Stomach (tissue), 9 donors: Measurements from ENCODE around the gene QPCT. TPM values are rescaled to one million over a fixed set of nuclear protein-coding genes. Genes with fewer than 3 reads are reported as not detected.

ENCODE experiments used
- DNase-seq, 2 donors: peaks; one replicate each; pipeline versions ENCODE4 v3.0.0 to v3.0.0-alpha.2; 2013 to 2019
- H3K27ac ChIP-seq, 5 donors: fragments of 200-600 bp in 4 of 5; sonication (generic) in 4 of 5; one replicate each; pipeline ENCODE4 v1.5.1; 2013 to 2019; ENCODE audit warnings: mild to moderate bottlenecking in 1 of 5, moderate library complexity in 1 of 5
- H3K27me3 ChIP-seq, 3 donors: fragments of 200-600 bp; sonication (generic); one replicate each; pipeline ENCODE4 v1.5.1; 2017 to 2019; ENCODE audit warnings: mixed run types in 1 of 3
- H3K36me3 ChIP-seq, 4 donors: fragments of 200-600 bp; sonication (generic); 1 replicate in 3 of 4; 2 replicates in 1 of 4; pipeline ENCODE4 v1.5.1; 2016 to 2019
- H3K4me1 ChIP-seq, 4 donors: fragments of 200-600 bp; sonication (generic); one replicate each; pipeline ENCODE4 v1.5.1; 2016 to 2019
- H3K4me3 ChIP-seq, 4 donors: fragments of 200-600 bp; sonication (generic) in 3 of 4; one replicate each; pipeline ENCODE4 v1.5.1; 2016 to 2019; ENCODE audit warnings: mild to moderate bottlenecking in 1 of 4
- H3K9me3 ChIP-seq, 4 donors: fragments of 200-600 bp; sonication (generic); one replicate each; pipeline ENCODE4 v1.5.1; 2016 to 2019
- CTCF ChIP-seq, 7 experiments: fragments of 450-650 bp in 4 of 7; fragments of 200-600 bp in 3 of 7; sonication (generic) in 3 of 7; IDR thresholded peaks; one replicate each; pipeline ENCODE4 v1.5.1; 2016 to 2019; ENCODE audit warnings: antibody characterized with exemption in 7 of 7, control low read depth in 2 of 7, mild to moderate bottlenecking in 1 of 7
- EP300 ChIP-seq: sonication (generic); formaldehyde crosslinking; IDR thresholded peaks from one replicate; pipeline ENCODE4 v1.6.1; 2017; ENCODE audit warnings: antibody characterized with exemption
- POLR2A ChIP-seq, 4 donors: fragments of 450-650 bp; IDR thresholded peaks; one replicate each; pipeline ENCODE4 v1.6.1; 2016; ENCODE audit warnings: antibody characterized with exemption in 4 of 4, control low read depth in 2 of 4, mild to moderate bottlenecking in 1 of 4, moderate library complexity in 1 of 4
- POLR2AphosphoS5 ChIP-seq, 3 donors: sonication (generic); formaldehyde crosslinking; IDR thresholded peaks; one replicate each; pipeline ENCODE4 v1.6.1; 2016; ENCODE audit warnings: antibody characterized with exemption in 3 of 3
- WGBS, 5 donors: extraction: QIAGEN DNeasy Blood & Tissue Kit in 3 of 5; methylation state at CpG; one replicate each; pipeline versions ENCODE4 v1.1.5 to v1.1.7; 2013 to 2018; 5-methylcytosine and 5-hydroxymethylcytosine counted together
- intact Hi-C: fragments of 100-400 bp; cut with DNase I; formaldehyde crosslinking; loops from one replicate; pipeline ENCODE4 v1.15.1; 2023; ENCODE audit warnings: low total_unique reads
- polyA plus RNA-seq, 3 donors: library from polyadenylated mRNA; stranded (reverse); fragments of 200-250 nt; gene quantifications; one replicate each; pipeline ENCODE4 v1.2.3, GENCODE V29; 2013
- total RNA-seq, 5 donors: library from RNA; depleted of rRNA; stranded (reverse); fragments of >200 nt; gene quantifications; one replicate each; pipeline versions ENCODE4 v1.1.0 to v1.2.3, GENCODE V29; 2014 to 2016
- donor health status: healthy with polysubstance abuse.
- donor health status: Bipolar disorder and iron deficiency.
- donor health status: healthy.

The QPCT gene
- total and polyA plus RNA-seq, 8 donors: 1.3 to 26.6 (median 4.4) TPM; not detected in 1

GRCh38 chr2:37355735-37356134 is 11.3 kb downstream of the QPCT start:
- Histone ChIP-seq H3K27me3 (peaks cover 0 to 4% (median 0%) of the 10 kb centered on the region in 3 donors), H3K4me3 (no peak overlapping the region), H3K9me3 (no peaks in the 10 kb centered on the region), H3K4me1 (no peaks in the 10 kb centered on the region), H3K36me3 (no peaks in the 10 kb centered on the region), H3K27ac (no peak overlapping the region)
- TF ChIP-seq POLR2AphosphoS5 (IDR thresholded peaks at IDR 0.05): no peak
- TF ChIP-seq CTCF (IDR thresholded peaks at IDR 0.05): no peak
- TF ChIP-seq EP300: no peak
- no peak for TF ChIP-seq POLR2A (IDR thresholded peaks at IDR 0.05)
- intact Hi-C loops: no loop called here
- DNase-seq: no peak
- WGBS, 5 donors: 82 to 88% (median 85%) methylated on average over 7 of the region's 7 CpGs

DNA sequence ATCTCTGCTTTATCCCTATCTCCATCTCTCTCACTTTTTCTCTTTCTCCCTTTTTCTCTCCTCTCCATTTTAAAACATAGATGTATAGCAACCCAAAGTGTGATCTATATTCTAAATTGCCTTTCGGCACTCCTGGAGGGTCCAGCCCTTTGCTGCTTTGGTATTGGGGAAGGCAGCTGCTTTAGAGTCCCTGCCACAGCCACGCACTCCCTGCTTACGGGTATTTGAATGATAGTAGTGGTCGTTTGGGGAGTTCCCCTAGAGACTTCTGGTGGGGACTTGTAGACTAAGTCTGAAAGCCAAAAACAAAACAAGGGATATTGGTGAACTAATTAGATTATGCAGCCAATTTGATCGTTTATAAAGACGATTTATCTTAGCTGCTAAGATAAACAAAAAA is 11.9 kb downstream of the QPCT start:
- no peak for DNase-seq
- Histone ChIP-seq H3K36me3 (no peaks in the 10 kb centered on the region), H3K4me1 (no peaks in the 10 kb centered on the region), H3K9me3 (no peaks in the 10 kb centered on the region), H3K4me3 (no peak overlapping the region), H3K27ac (no peak overlapping the region), H3K27me3 (peaks cover 0 to 4% (median 0%) of the 10 kb centered on the region in 3 donors)
- no peak for TF ChIP-seq EP300
- no peak for TF ChIP-seq POLR2AphosphoS5 (IDR thresholded peaks at IDR 0.05)
- no peak for TF ChIP-seq POLR2A (IDR thresholded peaks at IDR 0.05)
- no peak for TF ChIP-seq CTCF (IDR thresholded peaks at IDR 0.05)
- WGBS, 5 donors: 57 to 65% (median 61%) methylated on average over 6 of the region's 6 CpGs
- intact Hi-C loops: no loop called here

GRCh38 chr2:37357069-37357468 is 12.6 kb downstream of the QPCT start:
- DNase-seq: no peak
- H3K4me3 ChIP-seq: no peak overlapping the region
- H3K4me1 ChIP-seq: no peaks in the 10 kb centered on the region
- intact Hi-C loops: no loop called here
- no peak for TF ChIP-seq POLR2AphosphoS5 (IDR thresholded peaks at IDR 0.05)
- no peak for TF ChIP-seq POLR2A (IDR thresholded peaks at IDR 0.05)
- no peak for TF ChIP-seq EP300
- no peak for TF ChIP-seq CTCF (IDR thresholded peaks at IDR 0.05)
- peaks cover 0 to 4% (median 0%) of the 10 kb centered on the region in 3 donors for H3K27me3 ChIP-seq
- 93 to 98% (median 95%) methylated on average over 1 of the region's 1 CpG for WGBS, 5 donors
- no peak overlapping the region for H3K27ac ChIP-seq
- no peaks in the 10 kb centered on the region for H3K9me3 ChIP-seq
- no peaks in the 10 kb centered on the region for H3K36me3 ChIP-seq

DNA sequence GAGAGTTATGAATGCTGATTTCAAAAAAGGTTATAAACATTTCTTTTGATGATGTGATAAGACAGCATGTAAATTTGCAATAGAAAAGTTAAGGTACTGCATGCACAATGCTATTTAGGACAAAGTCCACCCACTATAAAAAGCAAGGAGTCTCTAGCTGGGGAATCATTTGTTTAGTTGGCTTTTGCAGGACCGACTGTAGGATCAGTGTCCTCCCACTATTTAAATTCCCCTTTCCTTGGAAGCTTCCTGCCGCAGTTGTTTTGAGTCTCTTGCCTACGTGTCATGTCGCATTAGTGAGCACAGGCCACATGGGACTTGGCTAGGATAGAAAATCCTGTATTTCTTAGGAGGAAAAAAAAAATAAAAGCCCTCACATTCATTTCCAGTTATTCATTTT is 13.1 kb downstream of the QPCT start:
- intact Hi-C loops: no loop called here
- Histone ChIP-seq H3K9me3 (no peaks in the 10 kb centered on the region), H3K27ac (no peak overlapping the region), H3K4me1 (no peaks in the 10 kb centered on the region), H3K36me3 (no peaks in the 10 kb centered on the region), H3K4me3 (no peak overlapping the region), H3K27me3 (peaks cover 0 to 4% (median 0%) of the 10 kb centered on the region in 3 donors)
- WGBS, 5 donors: 61 to 73% (median 67%) methylated on average over 4 of the region's 4 CpGs
- DNase-seq: no peak
- TF ChIP-seq POLR2A (IDR thresholded peaks at IDR 0.05) (no peak), EP300 (no peak), POLR2AphosphoS5 (IDR thresholded peaks at IDR 0.05) (no peak), CTCF (IDR thresholded peaks at IDR 0.05) (no peak)
